Stimulated activated CD8-positive, alpha-beta memory T cell treated with anti-CD3 and anti-CD28 coated beads, Interleukin-7, amount 100 ng/mL, for 4 hours (primary cell): ENCODE measurements around the gene TAGAP.
"Not testable (repeated sequence)": the region's sequence is repeated elsewhere in the genome, so short reads cannot be mapped to it uniquely, and the experiment has no call there.

Experiments
- DNase-seq, 2 donors: peaks; one replicate each; pipeline ENCODE4 v3.0.0-alpha.2; 2020; ENCODE audit warnings: low read depth in 2 of 2

The TAGAP gene

DNA sequence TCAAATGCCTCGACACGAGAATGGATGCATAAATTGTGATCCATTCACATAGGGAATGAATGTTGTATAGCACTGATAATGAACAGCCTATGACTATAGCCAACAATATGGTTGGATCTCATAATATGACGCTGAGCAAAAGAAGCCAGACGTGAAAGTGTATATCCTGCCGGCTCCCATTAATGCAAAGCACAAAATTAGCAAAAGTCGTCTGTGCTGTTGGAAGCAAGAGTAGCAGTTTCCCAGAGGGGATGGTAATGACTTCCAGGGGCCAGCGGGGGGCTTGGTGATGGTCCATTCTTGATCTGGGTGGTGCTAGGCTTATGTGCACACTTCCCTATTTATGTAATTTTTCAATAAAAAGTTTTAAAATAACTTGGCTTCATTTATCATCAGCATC, 1.0 kb upstream of the TAGAP start:
- no peak for DNase-seq

DNA sequence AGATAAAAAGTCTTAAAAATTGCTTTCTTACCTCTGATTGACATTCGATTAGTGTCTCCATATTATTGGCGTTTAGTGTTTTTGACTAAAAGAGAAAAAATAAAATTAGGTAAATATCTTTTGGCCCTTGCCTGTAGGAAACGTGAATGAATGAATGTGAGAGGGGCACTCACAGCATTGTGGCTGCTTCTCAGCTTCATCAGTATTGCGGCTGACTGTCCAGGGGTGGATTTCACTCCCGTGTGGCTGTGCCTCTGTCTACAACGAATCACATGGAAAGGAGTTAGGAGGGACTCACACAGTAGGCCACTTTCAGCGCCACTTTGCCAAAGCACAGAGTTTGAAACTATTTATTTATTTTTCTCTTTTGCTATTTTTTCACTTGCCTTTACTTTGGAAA, 844 bp downstream of the TAGAP start:
- no peak for DNase-seq

DNA sequence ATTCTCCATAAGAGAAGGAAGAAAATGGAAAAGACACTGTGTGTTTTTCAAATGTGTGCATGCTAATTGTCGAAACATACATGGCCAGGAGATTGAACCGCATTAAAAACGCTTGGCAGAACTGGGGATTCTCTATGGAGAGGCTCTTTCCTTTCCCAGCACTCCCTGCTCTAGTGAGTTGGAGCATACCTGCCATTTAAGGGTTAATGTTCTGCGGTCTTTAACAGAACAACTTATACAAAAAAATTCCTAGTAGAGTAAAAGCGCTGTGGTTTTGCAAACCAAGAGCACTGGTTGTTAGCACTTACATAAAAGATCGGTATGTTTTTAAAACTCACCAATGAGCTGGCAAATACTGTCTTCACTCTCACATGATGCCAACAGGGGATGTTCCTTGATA, 1.5 kb downstream of the TAGAP start:
- DNase-seq = no peak

DNA sequence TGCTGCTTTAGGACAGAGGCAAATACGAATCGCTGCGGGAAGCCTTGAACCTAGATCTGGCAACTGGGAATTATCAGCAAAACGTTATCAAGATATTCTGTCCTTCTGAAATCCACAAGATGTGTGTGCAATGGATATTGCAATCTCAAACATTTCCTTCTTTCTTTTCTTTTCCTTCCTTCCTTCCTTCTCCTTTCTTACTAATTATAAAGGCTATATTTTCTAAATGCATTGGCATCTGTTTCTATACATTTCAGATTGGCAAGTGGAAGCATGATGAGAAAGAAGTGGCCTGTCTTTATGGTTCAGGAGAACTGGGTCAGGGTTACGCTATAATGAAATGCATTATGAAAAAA, 2.0 kb downstream of the TAGAP start:
- no peak for DNase-seq

DNA sequence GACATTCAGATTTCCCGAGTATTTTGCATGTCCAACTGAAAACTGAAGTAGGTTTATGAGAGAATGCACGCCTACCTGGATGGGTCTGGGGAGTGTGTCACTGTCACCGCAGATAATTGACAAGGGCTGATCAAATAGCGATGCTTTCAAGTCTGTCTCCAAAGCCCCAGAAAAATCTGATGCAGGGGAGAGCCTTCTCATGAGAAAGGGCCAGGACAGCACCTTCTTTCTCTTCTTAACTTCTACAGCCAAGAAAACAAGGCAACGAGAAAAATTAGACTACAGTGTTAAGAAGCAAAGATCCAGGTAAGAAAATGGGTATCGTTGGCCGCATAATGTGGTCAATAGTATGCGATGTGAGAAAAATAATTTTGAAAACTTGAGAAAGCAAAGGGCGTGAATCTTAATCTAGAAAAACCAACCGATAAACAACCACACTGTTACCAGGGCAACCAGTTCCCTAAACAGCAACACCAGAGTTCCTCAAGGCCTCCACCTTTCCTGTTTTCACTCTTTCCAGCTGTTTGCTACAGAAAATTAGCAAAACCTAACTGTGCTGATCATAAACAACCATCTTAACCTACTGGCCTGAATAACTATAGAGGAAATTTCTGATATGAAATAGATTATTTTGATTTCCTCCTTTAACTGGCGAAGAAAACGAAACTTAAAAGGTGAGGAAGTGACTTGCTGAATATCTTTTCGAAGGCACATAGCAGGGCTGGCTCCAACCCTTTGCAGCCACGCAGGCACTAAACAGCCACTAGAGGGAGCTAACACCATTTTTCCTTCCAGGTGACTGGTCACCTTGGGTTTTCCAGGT, 2.6 kb downstream of the TAGAP start:
- DNase-seq = peak; percentile 53 to 69

DNA sequence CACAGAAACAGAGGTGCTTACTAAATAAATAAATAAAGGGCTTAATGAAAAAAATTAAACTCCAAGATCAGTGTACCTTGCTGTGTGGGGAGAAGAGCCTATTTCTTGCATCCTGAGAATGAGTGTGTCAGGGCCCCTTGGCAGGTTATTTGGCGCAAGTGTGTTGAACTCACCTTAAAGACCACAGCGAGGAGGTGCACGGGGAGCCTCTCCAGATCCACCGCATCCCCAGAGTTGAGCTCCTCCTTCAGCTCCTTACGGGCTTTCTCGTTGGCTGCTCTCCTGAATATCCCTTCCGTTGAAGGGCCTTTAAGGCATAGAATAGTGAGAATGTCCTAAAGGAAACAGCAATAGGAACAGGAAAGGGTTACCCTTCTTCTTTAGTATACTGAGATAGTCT, 3.6 kb downstream of the TAGAP start:
- DNase-seq = no peak

DNA sequence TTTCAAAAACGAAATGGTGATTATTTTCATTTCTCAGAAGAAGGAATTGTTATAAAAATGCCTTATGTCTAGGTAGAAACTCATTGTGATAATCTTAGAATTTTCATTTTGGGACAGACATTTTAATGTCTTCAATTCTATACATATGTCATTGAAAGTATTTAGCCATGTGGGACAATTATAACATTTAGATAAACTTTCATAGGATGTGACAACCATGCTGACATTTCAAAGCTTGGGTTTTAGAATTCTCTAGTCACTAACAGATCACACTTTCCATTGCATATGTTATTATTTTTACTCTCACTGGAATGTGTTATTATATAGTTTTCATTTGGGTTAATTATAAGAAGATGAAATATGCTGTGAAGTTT, 4.9 kb downstream of the TAGAP start:
- no peak for DNase-seq

DNA sequence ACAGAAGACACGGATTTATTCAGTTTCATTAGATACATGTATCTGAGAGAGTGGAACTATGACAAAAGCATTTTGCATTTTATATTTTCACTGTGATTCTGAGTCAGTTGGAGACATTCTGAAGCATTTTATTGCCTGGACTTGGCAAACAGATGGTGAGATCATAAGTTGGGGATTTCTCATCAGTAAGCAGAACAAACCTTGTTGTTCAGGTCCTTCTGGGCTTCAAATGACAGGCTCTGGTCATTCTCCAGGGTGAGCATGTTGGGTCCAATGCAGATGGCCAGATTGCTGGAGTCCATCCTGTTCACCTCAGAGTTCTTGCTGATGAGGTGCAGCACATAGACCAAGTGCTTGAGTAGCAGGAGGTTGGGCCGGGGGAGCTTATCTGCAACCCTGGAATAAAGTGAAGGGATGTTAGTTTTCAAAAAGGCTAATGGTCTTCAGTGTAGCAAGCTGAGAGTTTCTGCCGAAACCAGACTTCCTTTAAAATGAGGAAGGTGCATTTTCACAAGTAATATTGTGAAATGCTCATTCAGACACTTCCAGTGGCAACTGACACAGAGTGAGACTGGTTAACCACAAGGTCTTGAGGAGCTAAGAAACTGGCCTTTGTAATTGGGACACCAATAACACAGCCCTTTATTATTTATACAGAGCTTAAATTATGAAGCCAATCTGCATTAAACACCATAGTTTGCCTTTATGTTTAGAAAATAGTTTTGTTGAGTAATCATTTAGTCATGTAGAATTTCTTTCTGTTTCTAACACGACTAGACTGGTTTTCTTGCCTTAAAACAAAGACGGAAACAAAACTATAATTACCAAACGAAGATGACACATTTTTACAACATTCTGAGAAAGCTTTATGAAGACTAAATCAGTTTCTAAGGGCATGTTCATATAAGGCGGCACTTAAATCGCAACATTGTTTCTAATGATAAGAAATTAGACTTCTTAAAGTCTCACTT, 5.6 kb downstream of the TAGAP start:
- DNase-seq = no peak

DNA sequence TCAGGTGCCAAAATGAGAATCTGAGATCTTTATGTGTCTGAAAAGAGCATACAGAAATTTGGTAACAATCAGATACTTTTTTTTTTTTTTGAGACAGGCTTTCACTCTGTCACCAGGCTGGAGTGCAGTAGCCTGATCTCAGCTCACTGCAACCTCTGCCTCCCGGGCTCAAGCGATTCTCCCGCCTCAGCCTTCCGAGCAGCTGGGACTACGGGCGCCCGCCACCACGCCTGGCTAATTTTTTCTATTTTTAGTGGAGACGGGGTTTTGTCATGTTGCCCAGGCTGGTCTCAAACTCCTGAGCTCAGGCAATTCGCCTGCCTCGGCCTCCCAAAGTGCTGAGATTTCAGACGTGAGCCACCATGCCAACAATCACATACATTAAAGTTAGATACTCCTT, 6.5 kb downstream of the TAGAP start:
- not testable (repeated sequence) for DNase-seq

DNA sequence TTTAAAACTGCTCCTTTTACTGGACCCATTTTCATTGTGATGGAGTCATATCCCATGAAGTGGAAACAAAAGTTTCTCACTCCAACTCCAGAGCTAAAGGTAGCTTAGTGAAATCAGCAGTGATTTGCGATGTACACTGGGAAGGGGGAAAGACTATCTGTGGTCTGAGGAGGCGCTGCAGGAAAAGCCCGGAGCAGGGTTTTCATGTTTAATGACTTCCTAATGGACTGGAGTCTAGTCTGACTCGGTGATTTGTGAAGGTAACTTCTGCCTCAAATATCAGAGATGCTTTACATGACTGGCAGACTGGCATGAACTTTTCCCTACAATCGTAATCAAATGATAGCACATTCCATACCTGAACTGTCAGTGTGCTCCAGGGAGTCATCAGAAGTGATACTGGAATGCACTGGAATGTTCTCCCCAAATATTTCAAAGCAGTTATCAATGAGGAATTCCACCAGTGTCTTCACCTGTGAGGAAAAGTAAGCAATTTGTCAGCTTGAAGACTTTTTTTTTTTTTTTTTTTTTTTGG, 7.0 kb downstream of the TAGAP start:
- DNase-seq = no peak

DNA sequence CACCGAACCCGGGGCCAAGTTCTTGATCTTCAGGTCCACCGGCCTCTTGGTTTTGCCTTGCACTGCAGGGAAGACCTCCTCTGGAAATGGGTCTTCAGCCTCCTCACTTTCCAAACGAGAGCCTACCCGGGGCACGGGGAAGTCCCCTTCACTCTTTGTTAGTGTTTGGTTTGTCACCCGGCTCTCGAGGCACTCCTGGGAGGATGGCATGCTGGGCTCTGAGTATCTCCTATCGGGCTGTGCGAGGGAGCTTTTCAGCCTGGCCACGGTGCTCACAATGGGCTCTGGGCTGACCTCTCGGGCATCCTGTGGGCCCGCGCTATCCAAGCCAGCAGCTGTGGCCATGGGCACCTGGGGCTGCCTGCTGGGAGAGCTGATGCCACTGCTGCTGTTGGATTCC, 8.1 kb downstream of the TAGAP start:
- DNase-seq = no peak

DNA sequence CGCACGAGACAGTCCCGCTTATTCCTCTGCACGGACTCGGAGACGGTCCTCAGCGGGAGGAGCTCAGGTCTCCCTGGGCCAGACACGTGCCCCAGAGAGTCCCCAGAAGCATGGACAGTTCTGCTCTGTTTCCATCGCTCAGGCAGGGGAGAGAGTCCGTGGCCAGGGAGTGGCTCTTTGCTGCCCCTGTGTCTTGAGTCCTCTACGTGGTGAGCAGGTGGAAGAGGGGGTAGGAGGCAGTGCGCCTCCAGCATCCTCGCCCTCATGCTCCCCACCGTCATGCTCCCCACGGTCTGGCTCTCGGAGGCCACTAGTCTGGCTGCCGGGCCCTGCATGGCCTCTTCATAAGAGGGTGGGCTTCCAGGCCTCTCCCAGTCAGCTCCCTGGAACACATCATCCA, 8.9 kb downstream of the TAGAP start:
- no peak for DNase-seq

DNA sequence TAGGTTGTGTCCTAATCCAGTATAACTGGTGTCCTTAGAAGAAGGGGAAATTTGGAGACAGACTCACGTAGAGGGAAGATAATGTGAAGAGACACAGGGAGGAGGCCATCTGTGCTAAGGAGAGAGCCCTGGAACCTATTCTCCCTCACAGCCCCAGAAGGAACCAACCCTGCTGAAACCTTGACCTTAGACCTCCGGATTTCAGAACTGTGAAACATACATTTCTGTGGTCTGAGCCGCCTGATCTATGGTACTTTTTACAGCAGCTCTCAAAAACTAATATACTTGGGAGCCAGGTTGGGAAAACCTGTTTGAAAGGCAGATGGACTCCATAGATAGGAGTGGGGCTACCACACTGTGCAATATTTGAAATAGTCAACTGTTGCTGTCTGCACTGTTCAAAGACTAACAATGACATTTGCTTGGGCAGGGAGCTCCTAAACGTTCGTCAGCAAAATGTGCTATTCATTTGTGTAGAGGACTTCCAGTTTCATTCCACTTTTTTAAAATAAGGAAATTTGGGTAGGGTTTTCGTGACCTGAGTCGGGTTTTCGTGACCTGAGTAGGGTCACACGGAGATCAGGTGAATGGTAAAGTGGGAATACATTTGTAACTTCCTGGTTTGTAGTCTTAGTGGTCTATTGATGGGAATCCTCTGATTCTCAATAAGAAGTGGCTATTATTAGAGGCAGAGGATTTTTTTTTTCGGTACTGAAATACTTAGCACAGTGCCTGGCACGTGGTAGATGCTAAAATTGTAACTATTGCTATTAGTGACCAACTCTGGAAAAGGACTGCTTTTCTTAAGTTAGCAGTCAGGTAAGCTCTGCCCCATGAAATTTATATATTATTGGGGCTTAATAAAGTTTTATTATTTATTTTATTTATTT, 11.4 kb downstream of the TAGAP start:
- DNase-seq = no peak

DNA sequence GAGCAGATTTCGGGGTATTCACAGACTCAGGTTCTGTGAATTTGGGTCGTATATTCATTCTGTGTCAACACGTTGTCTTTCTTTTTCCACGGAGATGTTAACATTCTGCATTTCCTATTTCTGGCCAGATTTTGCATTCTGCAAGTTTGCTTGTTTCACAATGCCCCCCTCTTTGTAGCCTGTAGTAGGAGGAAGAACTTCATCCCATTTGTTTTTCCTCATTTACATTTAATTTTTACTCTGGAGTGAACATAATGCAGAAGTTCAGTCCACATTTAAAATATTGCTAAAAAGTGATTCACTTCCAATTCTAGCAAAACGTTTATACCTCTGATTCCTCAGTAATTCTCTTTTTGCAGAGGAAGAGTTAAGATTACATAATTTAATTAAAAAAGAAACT, 12.9 kb downstream of the TAGAP start:
- DNase-seq = no peak

DNA sequence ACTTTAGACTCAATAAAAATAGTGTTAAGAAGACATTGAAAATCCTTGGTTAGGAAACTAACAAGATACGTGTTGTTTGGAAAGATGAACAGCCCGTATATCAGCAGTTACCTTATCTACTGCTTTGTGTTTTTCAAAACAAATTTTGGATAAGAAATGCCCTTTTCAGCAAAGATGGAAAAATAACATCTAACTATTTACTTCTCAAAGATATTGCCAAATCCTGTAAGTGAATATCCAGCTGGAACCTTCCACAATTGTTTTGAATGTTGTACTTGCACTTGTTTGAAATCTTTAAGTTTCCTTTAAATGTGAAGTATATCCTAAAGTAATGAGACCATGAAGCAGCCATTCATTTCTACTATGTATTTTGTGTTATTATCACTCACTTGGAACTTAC, 14.6 kb downstream of the TAGAP start:
- DNase-seq = no peak

DNA sequence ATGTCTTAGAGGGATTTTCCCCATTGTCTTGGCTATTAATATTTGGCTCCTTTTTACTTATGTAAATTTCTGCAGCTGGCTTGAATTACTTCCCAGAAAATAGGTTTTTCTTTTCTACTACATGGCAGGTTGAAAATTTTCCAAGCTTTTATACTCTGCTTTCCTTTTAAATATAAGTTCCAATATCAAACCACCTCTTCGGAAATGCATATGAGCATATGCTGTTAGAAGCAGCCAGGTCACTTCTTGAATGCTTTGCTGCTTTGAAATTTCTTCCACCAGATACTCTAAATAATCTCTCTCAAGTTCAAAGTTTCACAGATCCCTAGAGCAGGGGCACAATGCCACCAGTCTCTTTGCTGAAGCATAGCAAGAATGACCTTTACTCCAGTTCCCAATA, 19.6 kb downstream of the TAGAP start:
- DNase-seq = not testable (repeated sequence)

DNA sequence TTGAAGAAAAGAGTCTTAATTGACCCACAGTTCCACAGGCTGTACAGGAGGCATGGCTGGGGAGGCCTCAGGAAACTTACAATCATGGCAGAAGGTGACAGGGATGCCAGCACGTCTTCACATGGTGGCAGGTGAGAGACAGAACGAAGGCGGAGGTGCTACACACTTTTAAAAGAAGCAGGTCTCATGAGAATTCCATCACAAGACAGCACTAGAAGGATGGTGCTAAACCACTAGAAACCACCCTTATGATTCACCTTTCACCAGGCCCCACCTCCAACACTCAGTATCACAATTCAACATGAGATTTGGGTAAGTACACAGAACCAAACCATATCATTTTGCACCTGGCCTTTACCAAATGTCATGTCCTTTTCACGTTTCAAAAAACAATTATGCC, 20.9 kb downstream of the TAGAP start:
- DNase-seq = no peak

DNA sequence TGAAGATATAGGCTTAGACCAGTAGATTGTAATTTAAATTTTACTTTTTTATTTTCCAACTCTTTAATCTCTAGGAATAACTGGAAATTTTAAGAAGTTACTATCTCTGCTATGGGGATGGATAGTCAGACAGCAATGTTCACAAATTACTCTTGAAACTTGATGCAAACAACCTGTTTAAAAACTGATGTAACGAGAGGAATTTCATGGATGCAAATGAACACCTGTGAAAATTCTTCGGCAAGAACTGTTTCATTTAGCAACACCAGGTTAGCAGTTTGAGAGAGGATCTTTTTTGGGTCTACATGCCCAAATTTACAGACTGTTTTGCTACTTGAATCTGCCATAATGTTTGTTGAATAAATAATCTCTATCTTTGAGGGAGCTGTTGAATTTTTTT, 24.8 kb downstream of the TAGAP start:
- no peak for DNase-seq

DNA sequence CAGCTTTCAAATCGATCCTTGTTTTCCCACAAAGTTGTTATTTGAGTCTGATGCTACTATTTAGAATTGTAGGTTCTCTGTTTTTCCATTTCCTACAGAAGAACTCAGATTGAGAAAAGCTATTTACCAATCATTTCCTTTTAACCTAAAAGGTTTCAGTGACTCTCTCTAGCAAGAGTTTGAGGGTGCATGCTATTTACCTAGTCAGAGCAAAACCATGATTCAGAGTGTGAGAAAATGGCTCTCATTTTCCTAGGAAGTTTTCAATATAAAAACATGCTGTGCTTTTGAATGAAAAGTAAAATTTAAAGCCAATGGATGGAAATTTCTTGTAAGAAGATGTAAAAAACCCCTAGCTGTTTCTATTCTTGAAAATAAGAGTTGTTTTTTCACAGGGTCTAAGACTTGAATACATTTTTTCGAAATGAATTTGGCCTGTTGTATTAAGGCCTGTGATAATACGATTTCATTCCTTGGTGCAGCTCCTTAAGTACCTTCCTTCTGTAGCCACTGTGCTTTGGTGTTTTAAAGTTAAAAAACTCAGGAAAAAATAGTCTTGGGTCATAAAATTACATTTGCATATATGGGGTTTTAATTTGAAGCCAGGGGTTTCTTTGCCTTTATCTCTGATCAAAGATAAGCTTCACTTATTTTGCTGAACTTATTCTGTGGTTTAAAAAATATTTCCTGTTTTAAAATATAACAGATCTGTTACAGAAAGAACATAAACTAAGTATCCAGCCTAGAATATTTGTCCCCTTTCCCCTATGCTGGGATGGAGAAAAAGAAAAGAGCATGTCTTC, 26.8 kb downstream of the TAGAP start:
- DNase-seq = no peak

DNA sequence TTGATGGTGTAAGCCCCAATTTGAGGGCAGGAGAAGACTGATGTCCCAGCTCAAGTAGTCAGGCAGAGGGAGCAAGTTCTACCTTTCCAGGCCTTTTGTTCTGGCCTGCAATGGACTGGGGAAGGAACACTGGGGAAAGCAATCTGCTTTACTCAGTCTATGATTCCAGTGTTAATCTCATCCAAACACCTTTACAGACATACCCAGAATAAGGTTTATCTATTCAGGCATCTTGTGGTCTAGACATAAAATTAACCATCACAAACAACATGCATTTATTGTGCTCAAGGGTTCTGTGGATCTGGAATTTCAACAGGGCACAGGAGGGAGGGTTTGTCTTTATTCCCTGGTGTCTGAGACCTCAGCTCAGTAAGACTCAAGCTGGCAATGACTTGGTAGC, 30.4 kb downstream of the TAGAP start:
- no peak for DNase-seq

DNA sequence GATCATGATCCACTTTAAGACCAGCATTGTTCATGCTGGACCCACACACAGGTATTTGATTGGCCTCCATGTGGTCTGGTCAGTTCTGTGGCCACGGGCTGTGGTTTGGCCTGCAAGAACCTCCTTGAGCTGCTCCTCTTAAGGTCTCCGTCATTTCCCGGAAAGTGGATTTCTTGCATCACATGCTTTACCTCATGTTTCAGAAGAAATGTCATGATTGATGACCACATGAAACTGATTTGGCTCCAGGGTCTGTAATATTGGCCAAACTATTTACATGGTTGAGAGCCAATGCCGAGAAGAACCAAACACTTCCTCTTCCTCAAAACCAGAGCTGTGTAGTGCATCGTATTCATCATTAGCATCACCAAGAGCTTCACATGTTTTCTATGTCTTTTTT, 31.6 kb downstream of the TAGAP start:
- no peak for DNase-seq
